ENCODE results near the gene XRCC4. TPM values are rescaled to one million over a fixed set of nuclear protein-coding genes. Genes with fewer than 3 reads are reported as not detected.

The XRCC4 gene
- total RNA-seq, 1 experiment from 2014 or later: 10.8 TPM

DNA sequence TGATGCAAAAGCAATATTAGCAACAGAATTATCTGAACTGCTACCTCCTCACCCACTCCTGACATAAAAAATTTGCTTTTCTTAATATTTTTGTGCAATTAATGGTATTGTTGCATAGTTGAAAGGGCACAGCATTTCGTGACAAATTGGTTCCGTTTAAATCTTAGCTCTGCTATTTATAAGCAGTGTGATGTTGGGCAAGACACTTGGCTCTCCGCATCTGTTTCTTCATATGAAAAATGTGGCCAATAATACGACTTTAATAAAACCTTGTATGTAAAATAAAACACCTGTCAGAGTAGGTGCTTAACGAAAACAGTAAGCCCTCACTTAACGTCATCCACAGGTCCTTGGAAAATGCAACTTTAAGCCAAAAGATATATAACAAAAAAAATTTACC, 4.4 kb upstream of the XRCC4 start:
- H3K79me2 ChIP-seq (ENCODE audit: insufficient read depth, low read length): peaks cover 66% of the 10 kb centered on the region; the same call in 1 of the 2 replicates
- Mint-ChIP-seq H3K36me3 (ENCODE audit: insufficient read depth in 1 of 3, low read depth in 3 of 3) (peaks cover 12 to 27% (median 21%) of the 10 kb centered on the region in 3 experiments; a peak in 6 of 7 replicates), H3K4me3 (no peak overlapping the region), H3K27ac (no peak overlapping the region), H3K27me3 (ENCODE audit: low read depth) (no peaks in the 10 kb centered on the region), H3K9me3 (no peaks in the 10 kb centered on the region), H3K4me1 (peaks cover 53 to 56% of the 10 kb centered on the region in 2 experiments)
- TF ChIP-seq CTCF (conservative IDR thresholded peaks at IDR 0.05): no peak
- H3K4me2 ChIP-seq (ENCODE audit: insufficient read depth, insufficient read length, low read length): no peak overlapping the region
- WGBS (ENCODE audit: extremely low coverage, insufficient read length, low lambda C conversion rate): no CpG with 5 or more reads among the region's 6 CpGs
- H3K56ac ChIP-seq (ENCODE audit: insufficient read length, low read depth, low read length): no peak overlapping the region
- H3K4ac ChIP-seq (ENCODE audit: low read depth, low read length): no peak overlapping the region
- no peak overlapping the region for H3K23ac ChIP-seq (ENCODE audit: insufficient read length, low read depth, low read length)
- H4K20me1 ChIP-seq (ENCODE audit: control insufficient read depth, insufficient read depth, insufficient read length): no peaks in the 10 kb centered on the region
- H2BK15ac ChIP-seq (ENCODE audit: low read depth, low read length): no peak overlapping the region
- H4K5ac ChIP-seq (ENCODE audit: insufficient read length, low read depth, low read length): no peak overlapping the region
- no peak overlapping the region for H3K27ac ChIP-seq (ENCODE audit: insufficient read length, low read depth, low read length)
- no peak overlapping the region for H3K18ac ChIP-seq (ENCODE audit: insufficient read length, low read depth, low read length)
- H2AK5ac ChIP-seq (ENCODE audit: insufficient read length, low read length): no peak overlapping the region
- H2AFZ ChIP-seq (ENCODE audit: low read length): no peak overlapping the region
- H3K27me3 ChIP-seq (ENCODE audit: insufficient read depth, low read length): no peaks in the 10 kb centered on the region
- no peak overlapping the region for H2BK120ac ChIP-seq (ENCODE audit: low read depth, low read length, poor library complexity, severe bottlenecking)
- no peaks in the 10 kb centered on the region; the same call in 1 of the 2 replicates for H3K4me1 ChIP-seq (ENCODE audit: insufficient read depth, low read length)
- H3K9me3 ChIP-seq (ENCODE audit: control insufficient read depth, low read depth, low read length): no peaks in the 10 kb centered on the region
- H2BK5ac ChIP-seq (ENCODE audit: insufficient read length, low read length): no peak overlapping the region
- no peak for DNase-seq
- no peak overlapping the region for H3K14ac ChIP-seq (ENCODE audit: insufficient read depth, low read length)
- no peak overlapping the region for H4K91ac ChIP-seq (ENCODE audit: insufficient read length, low read depth, low read length)
- H3K9ac ChIP-seq (ENCODE audit: extremely low read depth, insufficient read length, low read length): no peak overlapping the region
- no peak overlapping the region for H2BK20ac ChIP-seq (ENCODE audit: low read depth, low read length, poor library complexity, severe bottlenecking)
- no peak overlapping the region for H3T11ph ChIP-seq (ENCODE audit: low read length)
- H3K23me2 ChIP-seq (ENCODE audit: insufficient read length, low read depth, low read length, poor library complexity, severe bottlenecking): peaks cover 8% of the 10 kb centered on the region
- H3K79me1 ChIP-seq (ENCODE audit: insufficient read depth, low read depth, low read length, poor library complexity, severe bottlenecking): no peaks in the 10 kb centered on the region
- H4K8ac ChIP-seq (replicated peaks; ENCODE audit: insufficient read length, low read depth, low read length): no peak overlapping the region
- no peak overlapping the region for H2BK12ac ChIP-seq (ENCODE audit: insufficient read length, low read depth, low read length)
